Fibroblast of lung (primary cell): Measurements from ENCODE around the gene SECISBP2L.

Experiments
- EZH2 ChIP-seq: IDR thresholded peaks from 2 replicates; pipeline ENCODE4 v1.5.1; 2012; ENCODE audit warnings: low read length, control low read depth, mild to moderate bottlenecking; ENCODE audit errors: missing control alignments
- TF ChIP-seq, protein P1 (sequence below), 2 donors: IDR thresholded peaks in 1 of 2; conservative IDR thresholded peaks in 1 of 2; 1 replicate in 1 of 2; 2 replicates in 1 of 2; pipeline ENCODE4 v1.5.1; 2011 to 2012; ENCODE audit warnings: low read length in 2 of 2, control low read depth in 1 of 2, inconsistent platforms in 1 of 2, low read depth in 1 of 2, mild to moderate bottlenecking in 1 of 2

DNA sequence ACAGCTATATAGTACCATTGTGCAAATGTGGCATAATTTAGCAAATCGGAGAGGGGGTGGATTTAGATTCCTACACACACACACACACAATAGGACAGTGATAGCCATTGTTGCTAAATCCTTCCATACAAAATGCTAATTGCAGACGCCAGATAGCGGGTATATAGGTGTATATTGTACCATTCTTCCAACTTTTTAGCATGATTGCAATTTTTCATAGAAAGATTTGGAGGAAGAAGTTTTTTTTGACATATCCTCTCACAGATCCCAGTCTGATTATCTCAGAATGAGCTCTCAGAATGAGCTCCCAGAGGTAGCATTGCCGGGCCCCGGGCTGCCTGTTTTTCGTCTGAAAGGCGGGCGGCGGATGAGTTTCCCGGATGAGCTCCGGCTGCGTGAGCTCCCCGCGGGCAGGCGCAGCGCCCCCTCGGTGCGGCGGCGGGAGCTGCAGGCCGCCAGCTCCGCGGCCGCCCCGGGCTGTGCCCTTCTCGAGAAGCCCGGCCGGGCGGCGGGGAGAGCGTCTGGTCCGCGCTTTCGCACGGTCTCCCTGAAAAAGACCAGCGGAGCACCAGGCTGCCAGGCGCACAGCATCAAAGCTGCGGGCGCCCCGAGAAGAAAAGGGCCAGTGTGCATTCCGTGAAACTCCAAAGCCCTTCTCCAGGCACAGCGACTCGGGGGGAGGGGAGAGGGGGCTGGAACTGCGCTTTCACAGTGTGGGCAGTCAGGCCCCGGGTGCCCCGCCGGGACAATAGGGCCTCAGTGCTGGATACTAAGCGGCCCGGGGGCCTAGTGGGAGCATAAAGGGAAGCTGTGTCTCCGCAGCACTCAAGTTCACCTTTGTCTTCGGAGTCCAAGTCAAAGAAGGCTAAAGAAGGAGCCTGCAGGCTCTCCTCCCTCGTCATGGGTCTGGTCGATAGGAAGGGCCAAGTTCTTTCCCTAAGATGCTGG, 70.5 kb downstream of the SECISBP2L start:
- TF ChIP-seq, protein P1, sequence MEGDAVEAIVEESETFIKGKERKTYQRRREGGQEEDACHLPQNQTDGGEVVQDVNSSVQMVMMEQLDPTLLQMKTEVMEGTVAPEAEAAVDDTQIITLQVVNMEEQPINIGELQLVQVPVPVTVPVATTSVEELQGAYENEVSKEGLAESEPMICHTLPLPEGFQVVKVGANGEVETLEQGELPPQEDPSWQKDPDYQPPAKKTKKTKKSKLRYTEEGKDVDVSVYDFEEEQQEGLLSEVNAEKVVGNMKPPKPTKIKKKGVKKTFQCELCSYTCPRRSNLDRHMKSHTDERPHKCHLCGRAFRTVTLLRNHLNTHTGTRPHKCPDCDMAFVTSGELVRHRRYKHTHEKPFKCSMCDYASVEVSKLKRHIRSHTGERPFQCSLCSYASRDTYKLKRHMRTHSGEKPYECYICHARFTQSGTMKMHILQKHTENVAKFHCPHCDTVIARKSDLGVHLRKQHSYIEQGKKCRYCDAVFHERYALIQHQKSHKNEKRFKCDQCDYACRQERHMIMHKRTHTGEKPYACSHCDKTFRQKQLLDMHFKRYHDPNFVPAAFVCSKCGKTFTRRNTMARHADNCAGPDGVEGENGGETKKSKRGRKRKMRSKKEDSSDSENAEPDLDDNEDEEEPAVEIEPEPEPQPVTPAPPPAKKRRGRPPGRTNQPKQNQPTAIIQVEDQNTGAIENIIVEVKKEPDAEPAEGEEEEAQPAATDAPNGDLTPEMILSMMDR (conservative IDR thresholded peaks at IDR 0.05 in 1 of 2, IDR thresholded peaks at IDR 0.05 in 1 of 2; ENCODE audit: low read depth in 1 of 2, low read length in 2 of 2) = peak; percentile 54 to 73
- TF ChIP-seq EZH2 = no peak
